Stimulated activated CD4-positive, alpha-beta T cell treated with anti-CD3 and anti-CD28 coated beads, Interleukin-12 subunit alpha, Interleukin-12 subunit beta, amount 100 ng/mL, for 24 hours (primary cell): ENCODE data around the gene ACOT4.
"Not testable (repeated sequence)": the region's sequence is repeated elsewhere in the genome, so short reads cannot be mapped to it uniquely, and the experiment has no call there.

ENCODE experiments used
- DNase-seq, 2 experiments: peaks; one replicate each; pipeline ENCODE4 v3.0.0-alpha.2; 2020; ENCODE audit warnings: low read depth in 2 of 2

ACOT4 gene

GRCh38 chr14:73591690-73592449 is at the start of gene ACOT4:
Gene ACOT4, plus strand, starts transcription at chr14:73591873. Its CDS starts 87 bp downstream, at chr14:73591960.
- DNase-seq: peak in 1 of 2 experiments; percentile 30

- DNase-seq: not testable (repeated sequence)
These were observed 48.7 kb upstream of the ACOT4 start for GRCh38 chr14:73542961-73543360.

GRCh38 chr14:73545353-73545752 is 46.3 kb upstream of the ACOT4 start:
- not testable (repeated sequence) for DNase-seq

GRCh38 chr14:73549097-73549496 is 42.6 kb upstream of the ACOT4 start:
- DNase-seq: not testable (repeated sequence)

- not testable (repeated sequence) for DNase-seq
These were observed 41.7 kb upstream of the ACOT4 start for GRCh38 chr14:73549889-73550524.

GRCh38 chr14:73553845-73554244 is 37.8 kb upstream of the ACOT4 start:
- DNase-seq: no peak

GRCh38 chr14:73557201-73557600 is 34.5 kb upstream of the ACOT4 start:
- not testable (repeated sequence) for DNase-seq

GRCh38 chr14:73558238-73558637 is 33.4 kb upstream of the ACOT4 start:
- DNase-seq: not testable (repeated sequence)

GRCh38 chr14:73562256-73562655 is 29.4 kb upstream of the ACOT4 start:
- DNase-seq: not testable (repeated sequence)

GRCh38 chr14:73562696-73563095 is 29.0 kb upstream of the ACOT4 start:
- DNase-seq: not testable (repeated sequence)

- DNase-seq: not testable (repeated sequence)
These were observed 25.2 kb upstream of the ACOT4 start for GRCh38 chr14:73566431-73566830.

GRCh38 chr14:73566935-73567334 is 24.7 kb upstream of the ACOT4 start:
- not testable (repeated sequence) for DNase-seq

GRCh38 chr14:73567358-73567757 is 24.3 kb upstream of the ACOT4 start:
- no peak for DNase-seq

GRCh38 chr14:73567951-73568885 is 23.5 kb upstream of the ACOT4 start:
- no peak for DNase-seq

- not testable (repeated sequence) for DNase-seq
These were observed 22.8 kb upstream of the ACOT4 start for GRCh38 chr14:73568886-73569184.

- peak; percentile 69 to 75 for DNase-seq
These were observed 22.3 kb upstream of the ACOT4 start, which contains the start of gene ACOT2 for GRCh38 chr14:73569185-73569958. Gene ACOT2, plus strand, starts transcription at chr14:73569213. Its CDS starts 28 bp downstream, at chr14:73569241.

GRCh38 chr14:73570913-73571312 is 20.8 kb upstream of the ACOT4 start:
- peak; percentile 37 to 59 for DNase-seq

GRCh38 chr14:73573034-73573433 is 18.6 kb upstream of the ACOT4 start:
- DNase-seq: not testable (repeated sequence)

GRCh38 chr14:73573740-73574139 is 17.9 kb upstream of the ACOT4 start:
- DNase-seq: not testable (repeated sequence)

- not testable (repeated sequence) for DNase-seq
These were observed 17.4 kb upstream of the ACOT4 start for GRCh38 chr14:73574251-73574650.

GRCh38 chr14:73576391-73576790 is 15.3 kb upstream of the ACOT4 start:
- DNase-seq: no peak
